GM08714 (cell line): Measurements from ENCODE around the gene TMEM37.

Experiments used
- H3K4me3 ChIP-seq: fragments of 200-500 bp; sonication (Bioruptor generic); 2 replicates; pipeline ENCODE4 v1.5.1; 2014; ENCODE audit warnings: mild to moderate bottlenecking, low read length, inconsistent platforms
- ZNF274 ChIP-seq: IDR thresholded peaks from 2 replicates; pipeline ENCODE4 v1.6.1; 2012; ENCODE audit warnings: mild to moderate bottlenecking, low read depth, low read length

The TMEM37 gene

GRCh38 chr2:119424284-119425118 lies 7.2 kb upstream of the TMEM37 start:
- H3K4me3 ChIP-seq, result no peak overlapping the region
- TF ChIP-seq ZNF274, result no peak

DNA sequence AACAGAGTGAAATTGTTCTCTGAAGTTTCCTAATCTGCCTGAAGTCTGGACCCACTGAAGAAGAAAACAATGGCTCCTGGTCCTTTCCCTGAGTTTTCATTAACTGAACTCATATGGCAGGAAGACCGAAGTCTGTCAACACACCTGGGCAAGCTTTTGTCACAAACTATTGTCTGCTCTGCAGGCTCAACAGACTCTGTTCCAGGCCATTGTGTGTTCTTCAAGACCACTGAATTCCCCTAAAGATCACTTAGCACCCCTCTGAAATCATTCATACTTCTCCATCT lies 6.6 kb upstream of the TMEM37 start:
- no peak overlapping the region for H3K4me3 ChIP-seq
- no peak for TF ChIP-seq ZNF274

DNA sequence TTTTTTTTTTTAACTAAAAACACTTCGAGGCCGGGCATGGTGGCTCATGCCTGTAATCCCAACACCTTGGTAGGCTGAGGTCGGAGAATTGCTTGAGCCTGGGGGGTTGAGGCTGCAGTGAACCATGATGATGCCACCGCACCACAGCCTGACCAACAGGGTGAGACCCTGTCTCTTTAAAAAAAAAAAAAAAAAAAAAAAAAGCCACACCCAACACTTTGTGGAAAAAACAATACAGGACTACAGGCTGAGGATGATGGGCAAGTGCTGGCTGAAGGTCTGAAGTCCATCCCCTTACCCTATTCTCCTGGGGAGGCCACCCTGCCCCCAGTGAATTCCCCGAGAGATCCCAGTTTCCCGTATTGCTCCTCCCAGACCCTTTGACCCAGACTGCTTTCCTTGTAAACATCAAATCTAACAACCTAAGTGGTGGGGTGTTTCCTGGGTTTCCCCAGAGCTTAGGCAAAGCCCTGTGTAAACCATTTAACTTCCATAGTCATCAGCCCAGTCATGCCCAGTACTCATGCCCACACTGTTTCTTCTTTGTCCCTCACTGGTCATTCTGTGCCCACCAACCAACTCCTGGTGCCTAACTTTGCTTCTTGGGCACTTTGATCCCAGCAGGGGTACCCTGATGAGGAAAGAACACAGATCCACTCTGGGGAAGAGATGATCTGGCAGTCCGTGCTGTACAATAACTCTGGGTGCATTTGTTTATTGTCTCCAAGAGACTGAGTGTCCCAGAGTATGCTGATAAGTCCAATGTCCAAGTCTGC lies 5.8 kb upstream of the TMEM37 start:
- TF ChIP-seq ZNF274, result no peak
- no peak overlapping the region for H3K4me3 ChIP-seq

DNA sequence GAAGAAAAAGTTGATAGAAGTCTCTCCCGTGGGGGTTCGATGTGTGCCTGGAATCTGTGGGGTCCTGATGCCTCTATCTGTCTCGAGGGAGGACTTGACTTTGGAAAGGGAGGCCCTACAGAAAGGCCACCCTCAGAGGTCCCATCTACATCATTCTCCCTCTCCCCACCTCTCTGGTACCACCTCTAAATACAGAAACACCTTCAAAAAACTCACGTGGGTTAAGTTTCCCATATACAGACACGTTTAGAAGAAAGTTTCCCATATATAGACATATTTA lies 5.3 kb upstream of the TMEM37 start:
- no peak for TF ChIP-seq ZNF274
- H3K4me3 ChIP-seq, result no peak overlapping the region

- H3K4me3 ChIP-seq, result no peak overlapping the region
- no peak for TF ChIP-seq ZNF274
These were observed 4.8 kb upstream of the TMEM37 start for GRCh38 chr2:119426801-119427395.

DNA sequence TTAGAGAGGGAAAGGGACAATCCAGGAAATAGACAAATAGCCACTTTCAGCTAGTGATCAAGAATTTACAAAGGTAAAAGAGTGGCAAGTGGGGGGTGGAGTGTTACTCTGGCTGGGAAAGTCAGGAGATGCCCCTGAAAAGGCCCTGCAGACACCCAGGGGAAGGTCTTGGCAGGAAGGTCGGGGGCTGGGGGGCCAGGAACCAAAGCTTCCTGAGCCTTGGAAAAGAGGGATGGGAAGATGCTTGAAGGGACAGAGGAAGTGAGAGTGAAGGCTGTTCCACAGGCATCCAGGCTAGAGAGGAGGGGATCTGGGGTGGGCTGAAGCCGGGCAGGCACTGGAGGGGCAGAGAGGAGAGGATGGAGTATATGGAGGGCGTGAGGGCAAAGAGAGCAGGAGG lies 3.9 kb upstream of the TMEM37 start:
- H3K4me3 ChIP-seq, result no peak overlapping the region

DNA sequence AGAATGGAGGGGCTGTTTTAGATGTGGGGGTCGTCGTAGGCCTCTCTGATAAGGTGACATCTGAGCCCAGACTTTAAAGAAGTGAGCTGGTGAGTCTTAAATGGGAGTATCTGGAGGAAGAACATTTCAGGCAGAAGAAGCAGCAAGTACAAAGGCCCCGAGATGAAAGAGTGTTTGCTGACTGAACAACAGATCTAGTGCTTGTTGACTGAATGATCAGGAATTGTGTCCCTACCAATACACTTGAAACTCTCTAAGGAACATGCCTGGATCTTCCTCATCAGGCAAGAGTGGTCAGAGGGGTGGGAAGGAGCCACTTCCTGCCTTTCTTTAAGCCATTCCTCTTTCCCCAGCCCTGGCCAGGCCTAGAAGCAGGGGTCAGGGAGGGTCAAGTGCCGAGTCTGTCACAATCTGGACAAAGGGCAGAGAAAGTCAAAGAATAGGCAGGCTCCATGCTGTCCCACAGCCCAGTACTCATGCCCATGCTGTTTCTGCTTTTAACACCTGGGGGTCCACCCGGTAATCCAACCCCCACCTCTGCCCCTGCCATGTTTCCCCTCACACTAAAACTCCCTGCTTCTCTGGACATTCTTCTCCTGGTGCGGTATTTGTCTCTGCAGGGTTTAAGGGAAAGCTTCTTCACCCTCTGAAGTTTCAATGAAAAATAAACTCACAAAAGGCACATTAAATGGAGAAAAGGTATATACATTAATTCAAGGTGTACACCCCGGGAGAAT lies 3.0 kb upstream of the TMEM37 start:
- no peak overlapping the region for H3K4me3 ChIP-seq
- TF ChIP-seq ZNF274, result no peak

More for the DNA sequence above, 3.9 kb upstream of the TMEM37 start:
- no peak for TF ChIP-seq ZNF274

DNA sequence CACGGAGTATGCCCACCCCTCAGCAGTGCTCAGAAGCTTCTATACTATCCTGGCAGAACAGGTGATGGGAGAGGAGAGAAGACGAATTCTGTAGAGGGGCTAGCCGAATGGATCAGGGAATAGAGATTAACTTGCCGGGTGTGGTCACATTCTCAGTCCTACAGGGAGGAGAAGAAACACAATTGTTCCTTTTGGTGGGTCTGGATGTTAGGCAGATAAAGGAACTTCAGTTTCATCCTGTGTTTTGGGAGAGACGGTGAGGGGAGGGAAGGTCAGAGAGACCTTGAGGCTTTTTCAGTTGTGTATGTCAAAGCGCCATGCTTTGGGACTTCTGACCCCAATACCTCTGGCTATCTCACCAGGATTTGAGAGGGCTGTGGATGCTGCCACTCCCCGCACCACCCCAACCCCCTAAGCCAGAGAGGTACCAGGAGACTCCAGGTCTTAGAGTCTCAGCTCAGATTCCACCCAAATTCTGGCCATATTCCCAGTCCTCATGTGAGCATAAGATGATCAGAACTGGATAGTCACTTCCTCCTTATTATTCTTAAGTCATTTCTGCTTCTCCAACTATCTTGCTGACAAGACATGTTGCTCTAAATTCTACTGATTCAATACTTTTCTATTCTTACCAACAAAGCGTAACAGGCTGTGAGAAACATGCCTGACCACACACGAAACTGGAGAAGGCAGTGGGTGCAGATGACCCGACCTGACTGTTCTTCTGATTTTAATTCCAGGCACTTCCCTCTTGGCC lies 2.3 kb upstream of the TMEM37 start:
- no peak overlapping the region for H3K4me3 ChIP-seq
- TF ChIP-seq ZNF274, result no peak

DNA sequence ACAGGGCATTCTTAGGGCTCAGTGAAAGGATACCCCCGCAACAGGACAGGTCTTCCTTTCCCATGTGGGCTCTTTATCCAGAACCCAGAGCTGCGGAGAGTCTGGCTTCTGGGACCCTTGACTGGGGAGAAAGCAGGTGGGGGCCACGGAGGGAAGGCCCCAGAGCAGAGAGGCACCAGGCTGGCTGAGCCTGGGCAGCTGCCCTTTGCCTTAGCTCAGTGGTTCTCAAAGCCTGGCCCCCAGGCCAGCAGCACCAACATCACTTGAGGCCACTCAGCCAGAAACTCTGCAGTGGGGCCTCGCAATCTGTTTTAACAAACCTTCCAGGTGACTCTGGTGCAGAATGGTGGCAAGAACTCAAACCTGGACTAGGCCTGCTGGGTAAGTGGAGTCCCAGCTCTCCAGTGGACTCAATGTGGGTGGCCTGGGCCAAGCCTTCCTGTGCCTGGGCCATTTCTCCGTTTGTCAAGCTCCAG lies 1.6 kb upstream of the TMEM37 start:
- H3K4me3 ChIP-seq, result no peak overlapping the region
- no peak for TF ChIP-seq ZNF274

GRCh38 chr2:119431976-119432850 lies 559 bp downstream of the TMEM37 start:
- TF ChIP-seq ZNF274, result no peak
- H3K4me3 ChIP-seq, result peak overlapping the region; percentile 33; the same call in 1 of the 2 replicates

- H3K4me3 ChIP-seq, result no peak overlapping the region; the same call in 1 of the 2 replicates
These were observed 1.3 kb downstream of the TMEM37 start for GRCh38 chr2:119432851-119433522.

GRCh38 chr2:119433636-119434327 lies 2.1 kb downstream of the TMEM37 start:
- TF ChIP-seq ZNF274, result no peak
- no peak overlapping the region for H3K4me3 ChIP-seq

More at GRCh38 chr2:119432851-119433522, 1.3 kb downstream of the TMEM37 start:
- no peak for TF ChIP-seq ZNF274
